Measurements from ENCODE around the gene MOB2.

Gene MOB2

GRCh38 chr11:1455763-1456060 is 30.9 kb downstream of the MOB2 start:
- DNase-seq = no peak

DNA sequence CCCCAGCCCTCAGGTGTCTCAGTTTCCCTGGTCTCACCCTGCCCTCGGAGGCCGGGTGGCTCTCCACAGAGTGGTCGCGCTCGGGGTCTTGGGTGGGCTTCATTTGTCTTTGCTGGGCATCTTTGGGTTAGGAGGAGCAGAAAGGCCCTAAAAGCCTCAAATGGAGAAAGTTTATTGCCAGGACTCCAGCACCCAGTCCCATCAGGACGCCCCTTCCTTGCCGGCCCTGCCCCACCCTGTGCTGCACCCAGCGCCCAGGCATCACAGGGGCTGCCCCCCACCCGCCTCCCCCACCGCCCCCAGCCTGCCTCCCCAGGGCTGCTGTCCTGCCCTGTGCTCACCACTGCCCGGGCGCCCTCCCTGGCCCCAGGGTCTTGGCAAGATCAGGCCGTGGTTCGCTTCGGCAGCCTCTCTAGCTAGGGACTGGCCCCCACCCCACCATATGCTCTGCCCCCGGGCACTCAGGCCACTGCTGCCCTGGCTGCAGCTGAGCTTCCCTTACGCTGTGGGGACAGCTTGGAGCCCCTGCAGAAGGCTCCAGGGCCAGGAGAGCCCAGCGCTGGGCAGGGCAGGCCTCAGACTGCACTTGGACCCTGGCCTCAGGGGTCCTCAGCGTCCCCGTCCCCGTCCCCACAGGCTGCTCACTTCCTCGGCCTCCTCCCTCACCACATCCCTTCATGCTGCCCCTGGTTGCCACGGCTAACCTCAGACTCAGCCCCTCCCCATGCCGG is 31.4 kb downstream of the MOB2 start:
- no peak for DNase-seq

GRCh38 chr11:1454576-1454975 is 32.0 kb downstream of the MOB2 start:
- no peak for DNase-seq

DNA sequence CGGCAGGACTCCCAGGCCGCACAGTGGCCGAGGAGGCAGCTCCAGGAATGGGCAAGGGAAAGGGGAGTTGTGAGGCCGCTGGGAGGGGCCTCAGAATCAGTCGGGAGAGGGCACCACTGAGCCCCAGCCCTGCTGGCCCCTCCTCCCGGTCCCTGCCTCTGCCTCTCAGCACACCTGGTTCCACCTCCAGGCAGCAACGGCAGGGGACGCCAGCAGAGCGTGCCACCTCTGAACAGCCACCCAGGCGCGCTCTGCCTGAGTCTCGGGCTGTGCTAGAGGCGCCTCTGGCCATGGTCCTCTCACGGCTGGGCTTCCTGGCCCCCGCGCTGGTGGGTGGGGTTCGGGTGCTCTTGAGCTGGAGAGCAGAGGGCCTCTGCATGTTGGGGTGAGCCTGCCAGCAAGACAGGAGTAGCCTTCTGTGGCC is 33.0 kb downstream of the MOB2 start:
- no peak for DNase-seq

GRCh38 chr11:1452744-1453143 is 33.8 kb downstream of the MOB2 start:
- no peak for DNase-seq

GRCh38 chr11:1451781-1452470 is 34.7 kb downstream of the MOB2 start:
- DNase-seq = no peak

DNA sequence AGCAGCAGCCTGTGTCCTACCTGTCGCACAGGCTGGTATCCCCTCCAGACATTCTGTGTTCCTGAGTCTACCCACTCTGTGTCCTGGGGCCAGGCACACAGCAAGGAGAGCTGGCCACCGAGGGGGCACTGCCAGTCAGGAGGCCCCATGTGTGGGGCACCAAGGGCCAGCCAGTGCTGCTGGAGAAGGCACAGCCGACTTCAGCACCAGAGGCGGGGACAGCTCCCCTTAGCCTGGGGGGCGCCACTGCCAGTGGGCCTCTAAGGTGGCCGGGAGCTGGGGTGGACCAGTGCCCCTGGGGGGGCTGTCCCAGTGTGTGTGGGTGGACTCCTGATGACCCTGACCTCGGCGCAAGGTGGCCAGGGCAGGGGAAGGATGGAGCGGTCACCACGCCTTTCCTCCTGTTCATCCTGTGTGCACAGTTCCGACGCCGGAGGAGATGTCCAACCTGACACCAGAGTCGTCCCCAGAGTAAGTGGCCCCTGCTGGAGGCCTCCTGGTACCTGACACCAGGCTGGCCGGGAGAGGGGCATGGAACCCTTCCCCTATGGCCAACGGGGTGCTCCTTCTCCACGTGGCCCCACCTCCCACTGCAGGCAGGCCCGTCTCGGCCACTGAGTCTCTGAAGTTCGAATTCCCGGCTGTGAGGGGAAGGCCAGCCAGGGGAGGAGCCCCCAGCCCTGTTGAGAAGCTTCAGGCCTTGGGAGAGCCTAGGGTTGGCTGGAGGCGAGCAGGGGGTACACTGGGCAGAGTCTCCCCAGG is 35.4 kb downstream of the MOB2 start:
- no peak for DNase-seq

DNA sequence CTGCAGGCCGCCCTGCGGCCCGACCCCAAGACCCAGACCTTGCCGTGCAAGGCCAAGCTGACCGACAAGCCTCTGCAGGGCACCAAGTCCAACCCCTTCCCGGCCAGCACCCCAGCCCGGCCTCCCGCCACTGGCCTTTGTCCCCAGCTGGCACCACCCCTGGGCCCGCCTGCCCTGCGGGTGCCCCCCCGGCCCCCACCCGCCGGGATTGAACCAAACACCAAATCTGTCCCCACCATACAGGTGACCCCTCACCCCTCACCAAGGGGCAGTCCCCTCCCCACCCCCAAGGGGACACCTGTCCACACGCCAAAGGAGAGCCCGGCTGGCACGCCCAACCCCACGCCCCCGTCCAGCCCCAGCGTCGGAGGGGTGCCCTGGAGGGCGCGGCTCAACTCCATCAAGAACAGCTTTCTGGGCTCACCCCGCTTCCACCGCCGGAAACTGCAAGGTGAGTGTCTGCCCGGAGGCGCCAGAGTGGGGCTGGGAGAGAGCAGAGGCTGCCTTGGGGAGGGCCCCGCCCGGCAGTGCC is 36.2 kb downstream of the MOB2 start:
- DNase-seq = no peak

GRCh38 chr11:1449490-1450243 is 36.9 kb downstream of the MOB2 start:
- no peak for DNase-seq

DNA sequence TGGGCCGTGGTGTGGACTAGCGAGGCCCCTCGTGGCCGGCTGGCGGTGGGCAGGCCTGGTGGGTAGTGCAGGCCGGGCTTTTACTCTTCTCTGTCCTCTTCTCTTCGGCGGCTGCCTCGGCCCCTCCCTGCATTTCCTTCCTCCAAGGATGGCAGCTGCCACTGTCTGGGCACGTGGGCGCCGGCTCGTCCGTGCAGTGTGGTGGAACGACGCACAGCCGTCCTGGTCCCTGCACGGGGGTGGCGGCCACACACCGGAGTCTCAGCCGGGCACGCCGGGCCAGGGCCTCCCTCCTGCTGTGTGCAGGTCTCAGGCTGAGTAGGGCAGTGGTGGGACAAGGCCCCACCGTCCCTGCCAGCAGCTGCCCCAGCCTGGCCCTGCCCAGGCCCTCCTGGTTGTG is 37.7 kb downstream of the MOB2 start:
- no peak for DNase-seq

DNA sequence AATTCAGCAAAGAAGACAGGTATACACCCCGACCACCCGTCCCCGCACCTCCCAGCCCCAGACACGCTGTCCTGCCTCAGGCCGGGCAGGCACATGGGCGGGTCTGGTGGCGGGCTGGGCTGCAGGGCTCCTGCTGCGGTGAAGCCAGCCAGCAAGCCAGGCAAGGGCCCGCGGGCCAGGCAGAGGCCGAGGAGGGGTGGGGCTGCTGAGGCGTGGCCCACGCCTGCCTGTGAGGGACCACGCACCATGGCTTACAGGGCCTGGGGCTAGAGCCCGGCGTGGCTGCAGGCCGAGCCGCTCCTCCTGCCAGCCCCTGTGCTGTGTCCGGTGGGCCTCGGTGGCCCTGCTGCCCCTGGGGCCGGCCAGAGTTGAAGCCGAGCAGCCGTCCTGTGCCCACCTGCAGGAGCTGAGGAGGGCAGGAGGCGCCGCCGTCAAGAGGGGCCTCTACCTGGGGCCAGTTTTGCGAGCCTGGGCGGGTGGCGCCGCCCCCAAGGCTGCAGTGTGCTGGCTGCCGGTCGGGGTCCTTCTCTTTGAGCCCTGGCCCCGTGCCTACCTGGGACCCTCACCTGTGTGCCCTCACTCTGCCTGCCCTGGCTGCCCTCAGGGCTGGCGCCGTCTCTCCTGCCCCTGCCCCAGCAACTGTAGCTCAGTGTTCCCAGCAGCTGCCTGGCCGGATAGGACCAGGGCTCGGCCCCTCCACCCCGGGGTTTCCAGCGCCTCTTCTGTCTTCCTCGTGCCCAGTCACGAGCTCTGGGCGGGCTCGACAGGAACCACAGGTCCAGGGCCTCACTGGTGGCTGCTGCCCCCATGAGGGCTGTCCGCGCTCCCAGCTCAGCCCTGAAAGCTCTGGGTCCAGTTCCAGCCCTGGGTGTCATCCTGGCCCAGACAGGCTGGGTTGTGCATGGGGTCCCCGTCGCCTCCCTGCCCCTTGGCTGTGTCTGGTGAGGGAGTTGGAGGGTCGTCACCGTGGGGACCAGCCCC is 38.4 kb downstream of the MOB2 start:
- DNase-seq = no peak

- no peak for DNase-seq
Measured at GRCh38 chr11:1446623-1447022, 40.0 kb downstream of the MOB2 start.

DNA sequence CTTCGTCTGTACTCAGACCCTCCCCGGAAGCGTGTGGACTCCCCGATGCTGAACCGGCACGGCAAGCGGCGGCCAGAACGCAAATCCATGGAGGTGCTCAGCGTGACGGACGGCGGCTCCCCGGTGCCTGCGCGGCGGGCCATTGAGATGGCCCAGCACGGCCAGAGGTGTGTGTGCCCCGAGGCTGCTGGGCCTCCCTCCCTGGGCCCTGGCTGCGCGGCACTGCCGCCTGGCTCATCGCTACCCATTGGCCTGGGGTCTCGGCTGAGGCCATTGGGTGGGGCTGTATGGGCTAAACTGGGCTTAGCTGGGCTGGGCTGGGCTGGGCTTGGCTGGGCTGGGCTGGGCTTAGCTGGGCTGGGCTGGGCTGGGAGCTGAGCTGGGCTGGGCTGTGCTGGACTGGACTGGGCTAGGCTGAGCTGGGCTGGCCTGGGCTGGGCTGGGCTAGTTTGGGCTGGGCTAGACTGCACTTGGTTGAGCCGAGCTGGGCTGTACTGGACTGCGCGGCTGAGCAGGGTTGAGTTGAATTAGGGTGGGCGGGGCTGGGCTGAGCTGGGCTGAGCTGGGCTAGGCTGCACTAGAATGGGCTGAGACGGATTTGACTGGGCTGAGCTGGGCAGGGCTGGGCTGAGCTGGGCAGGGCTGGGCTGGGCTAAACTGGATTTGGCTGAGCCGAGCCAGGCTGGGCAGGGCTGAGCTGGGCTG is 40.7 kb downstream of the MOB2 start:
- no peak for DNase-seq

DNA sequence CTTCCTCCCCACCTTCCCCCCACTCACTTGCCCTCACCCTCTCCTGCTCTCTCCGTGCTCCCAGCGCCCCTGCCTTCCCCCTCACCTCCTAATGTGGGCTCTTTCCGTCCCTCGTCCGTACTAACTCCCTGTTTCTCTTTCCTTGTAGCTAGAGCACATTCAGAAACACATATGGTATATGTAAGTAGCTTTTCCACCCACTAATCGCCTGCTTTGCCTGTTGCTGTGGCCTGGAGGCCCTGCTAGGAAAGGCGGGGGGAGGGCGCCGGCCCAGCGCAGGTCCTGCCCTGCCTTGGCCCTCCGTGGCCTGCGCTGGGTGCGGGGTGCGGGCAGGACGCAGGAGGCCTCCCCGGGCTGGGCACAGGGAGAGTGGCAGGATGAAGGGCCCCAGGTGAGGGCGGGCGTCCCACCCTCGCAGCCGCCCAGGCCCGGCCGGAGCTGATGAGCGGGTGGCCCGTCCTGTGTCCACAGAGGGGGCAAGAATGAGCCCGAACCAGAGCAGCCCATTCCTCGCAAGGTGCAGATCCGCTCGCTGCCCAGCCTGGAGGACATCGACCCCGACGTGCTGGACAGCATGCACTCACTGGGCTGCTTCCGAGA is 41.7 kb downstream of the MOB2 start:
- no peak for DNase-seq

DNA sequence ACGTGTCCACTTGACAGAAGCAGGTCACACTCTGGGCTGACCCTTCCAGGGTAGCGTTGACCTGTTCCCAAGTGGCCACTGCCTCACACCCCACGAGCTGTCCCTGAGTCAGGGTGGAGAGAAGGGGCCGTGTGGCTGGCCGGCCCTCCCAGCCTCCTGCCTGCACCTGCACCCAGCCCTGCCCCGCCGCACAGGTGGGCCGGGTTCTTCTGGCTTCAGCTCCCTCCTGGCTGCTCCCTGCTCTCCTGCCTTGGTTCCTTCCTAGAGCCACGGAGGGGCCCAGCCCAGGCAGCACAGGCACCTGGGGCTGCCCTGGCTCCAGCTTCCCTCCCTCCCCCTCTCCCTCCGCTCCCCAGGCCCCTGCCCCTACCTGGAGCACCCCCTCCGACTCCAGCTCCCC is 42.3 kb downstream of the MOB2 start:
- DNase-seq = no peak

DNA sequence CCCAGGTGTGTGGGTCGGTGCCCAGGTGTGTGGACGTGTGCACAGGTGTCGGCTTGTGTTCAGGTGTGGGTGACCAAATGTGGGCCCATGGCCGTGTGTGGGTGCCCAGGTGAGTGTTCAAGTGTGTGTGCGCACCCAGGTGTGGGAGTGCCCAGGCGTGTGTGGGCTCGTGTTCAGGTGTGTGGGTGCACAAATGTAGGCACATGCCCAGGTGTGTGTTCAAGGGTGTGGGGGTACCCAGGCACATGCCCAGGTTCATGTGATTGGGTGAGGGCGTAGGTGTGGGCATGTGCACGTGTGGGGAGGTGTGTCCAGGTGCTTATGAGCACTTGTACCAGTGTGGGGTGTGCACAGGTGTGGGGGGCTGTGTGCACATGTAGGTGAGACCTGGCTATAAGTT is 42.8 kb downstream of the MOB2 start:
- DNase-seq = no peak

DNA sequence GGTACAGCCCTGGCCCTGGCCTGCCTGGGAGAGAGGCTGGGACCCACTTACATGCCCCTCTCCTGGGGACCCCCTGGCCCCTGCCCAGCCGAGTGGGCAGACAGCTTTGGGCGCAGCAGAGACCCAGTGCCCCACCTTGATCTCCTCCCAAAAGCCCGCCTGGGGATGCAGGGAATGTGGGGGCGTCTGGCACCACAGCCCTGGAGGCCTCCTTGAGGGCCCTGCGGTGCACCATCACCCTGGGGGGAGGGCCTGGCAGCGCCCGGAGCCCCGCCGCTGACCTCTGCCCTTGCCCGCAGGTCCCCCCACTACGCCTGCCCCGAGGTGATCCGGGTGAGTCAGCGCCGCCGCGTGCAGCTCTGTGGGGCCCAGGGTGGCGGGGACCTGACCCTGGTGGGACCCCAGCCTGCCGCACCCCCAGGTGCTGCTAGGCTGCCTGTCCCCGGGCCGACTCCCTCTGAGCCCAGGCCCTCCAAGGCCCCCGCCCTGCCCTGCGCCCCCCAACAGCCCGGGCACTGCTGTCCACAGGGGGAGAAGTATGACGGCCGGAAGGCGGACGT is 43.7 kb downstream of the MOB2 start:
- no peak for DNase-seq

- no peak for DNase-seq
Measured at GRCh38 chr11:1442163-1442562, 44.4 kb downstream of the MOB2 start.

DNA sequence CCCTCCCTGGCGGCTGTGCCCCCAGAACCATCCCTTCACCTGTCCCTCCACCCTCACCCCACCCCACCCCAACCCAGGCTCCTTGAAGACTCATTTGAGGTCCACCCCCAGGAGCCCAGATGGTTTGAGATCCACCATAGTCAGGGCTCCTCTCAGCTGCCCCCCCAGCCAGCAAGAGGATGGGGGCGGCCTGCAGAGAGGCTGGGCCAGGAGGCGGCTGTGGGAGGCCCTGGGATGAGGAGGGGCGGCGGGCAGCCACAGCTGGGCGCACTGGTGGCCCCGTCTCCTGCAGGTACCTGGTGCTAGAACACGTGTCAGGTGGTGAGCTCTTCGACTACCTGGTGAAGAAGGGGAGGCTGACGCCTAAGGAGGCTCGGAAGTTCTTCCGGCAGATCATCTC is 46.1 kb downstream of the MOB2 start:
- DNase-seq = no peak

- DNase-seq = no peak
Measured at GRCh38 chr11:1440066-1440465, 46.5 kb downstream of the MOB2 start.
